ENCODE results near the gene MTA3. TPM values are rescaled to one million over a fixed set of nuclear protein-coding genes. Genes with fewer than 3 reads are reported as not detected.

The MTA3 gene
- total and polyA plus RNA-seq, 2 donors (not counting 3 experiments of a cell fraction or from before 2014, with no cell fraction given) = 36.3 to 53.3 TPM

GRCh38 chr2:42775186-42775585 is 206.8 kb downstream of the MTA3 start:
- no peaks in the 10 kb centered on the region for H3K36me3 ChIP-seq (ENCODE audit: control insufficient read depth in 2 of 2, extremely low read depth in 1 of 2, insufficient read depth in 2 of 2, low read length in 2 of 2)
- H2AFZ ChIP-seq (ENCODE audit: low read depth, low read length) = no peak overlapping the region
- H3K79me2 ChIP-seq (ENCODE audit: control insufficient read depth, insufficient read depth, low read length) = no peaks in the 10 kb centered on the region
- H3K4me1 ChIP-seq (ENCODE audit: control insufficient read depth, extremely low read depth, insufficient read depth, low read length) = no peaks in the 10 kb centered on the region
- ChIA-PET POLR2A (no interaction called here), CTCF (no interaction called here)
- no peak overlapping the region for H3K4me3 ChIP-seq (replicated peaks in 1 of 3; ENCODE audit: insufficient read depth in 1 of 3, low read depth in 1 of 3, low read length in 3 of 3)
- TF ChIP-seq POLR2A (IDR thresholded peaks at IDR 0.05; ENCODE audit: low read depth, low read length) (no peak), FOS (IDR thresholded peaks at IDR 0.05; ENCODE audit: borderline replicate concordance, insufficient read depth, low read length) (no peak), EZH2 (IDR thresholded peaks at IDR 0.05; ENCODE audit: borderline replicate concordance, low read depth, low read length, severe bottlenecking) (no peak), MYC (IDR thresholded peaks at IDR 0.05; ENCODE audit: low read depth, low read length) (no peak)
- dilution Hi-C loops (cut with MboI; ENCODE audit: extremely low pct_ligation_motif_present, low sequenced_read_pairs) = no loop called here
- no peaks in the 10 kb centered on the region for H4K20me1 ChIP-seq (replicated peaks; ENCODE audit: control insufficient read depth, extremely low read depth, insufficient read depth, low read length)
- no TSS peak for BruUV-seq (replicated peaks)
- H3K9me3 ChIP-seq (replicated peaks; ENCODE audit: control insufficient read depth, insufficient read depth, low read length) = no peaks in the 10 kb centered on the region
- no peak overlapping the region for H3K4me2 ChIP-seq (ENCODE audit: insufficient read depth, low read length)
- no peaks in the 10 kb centered on the region for H3K27me3 ChIP-seq (ENCODE audit: control insufficient read depth in 2 of 2, insufficient read depth in 2 of 2, low read length in 2 of 2)
- no peak for DNase-seq (ENCODE audit: low read depth, low spot score)
- H3K9ac ChIP-seq (replicated peaks; ENCODE audit: extremely low read depth, insufficient read depth, low read length) = no peak overlapping the region
- no peaks in the 10 kb centered on the region for H3K9me1 ChIP-seq (replicated peaks; ENCODE audit: control insufficient read depth, extremely low read depth, insufficient read depth, low read length)
- FAIRE-seq = no peak
- no peak overlapping the region for H3K27ac ChIP-seq (ENCODE audit: insufficient read depth, low read depth, low read length)
- intact Hi-C loops (cut with micrococcal nuclease) = no loop called here

GRCh38 chr2:42775810-42776209 is 207.4 kb downstream of the MTA3 start:
- Histone ChIP-seq H3K36me3 (ENCODE audit: control insufficient read depth in 2 of 2, extremely low read depth in 1 of 2, insufficient read depth in 2 of 2, low read length in 2 of 2) (no peaks in the 10 kb centered on the region), H2AFZ (ENCODE audit: low read depth, low read length) (no peak overlapping the region), H3K9ac (replicated peaks; ENCODE audit: extremely low read depth, insufficient read depth, low read length) (no peak overlapping the region), H4K20me1 (replicated peaks; ENCODE audit: control insufficient read depth, extremely low read depth, insufficient read depth, low read length) (no peaks in the 10 kb centered on the region), H3K4me3 (replicated peaks in 1 of 3; ENCODE audit: insufficient read depth in 1 of 3, low read depth in 1 of 3, low read length in 3 of 3) (no peak overlapping the region), H3K9me1 (replicated peaks; ENCODE audit: control insufficient read depth, extremely low read depth, insufficient read depth, low read length) (no peaks in the 10 kb centered on the region), H3K79me2 (ENCODE audit: control insufficient read depth, insufficient read depth, low read length) (no peaks in the 10 kb centered on the region), H3K9me3 (replicated peaks; ENCODE audit: control insufficient read depth, insufficient read depth, low read length) (no peaks in the 10 kb centered on the region), H3K4me2 (ENCODE audit: insufficient read depth, low read length) (no peak overlapping the region), H3K4me1 (ENCODE audit: control insufficient read depth, extremely low read depth, insufficient read depth, low read length) (no peaks in the 10 kb centered on the region), H3K27ac (ENCODE audit: insufficient read depth, low read depth, low read length) (no peak overlapping the region), H3K27me3 (ENCODE audit: control insufficient read depth in 2 of 2, insufficient read depth in 2 of 2, low read length in 2 of 2) (no peaks in the 10 kb centered on the region)
- no TSS peak for BruUV-seq (replicated peaks)
- intact Hi-C loops (cut with micrococcal nuclease) (no loop called here), dilution Hi-C loops (cut with MboI; ENCODE audit: extremely low pct_ligation_motif_present, low sequenced_read_pairs) (no loop called here)
- ChIA-PET POLR2A (interaction anchor here (0.7 kb wide), 1 partner anchor 36 kb away, joined by 13 read pairs; no protein-coding TSS in a partner anchor), CTCF (no interaction called here)
- TF ChIP-seq POLR2AphosphoS5 (IDR thresholded peaks at IDR 0.05; ENCODE audit: insufficient read depth, low read depth, low read length) (no peak), CTCF (IDR thresholded peaks at IDR 0.05; ENCODE audit: extremely low read depth in 1 of 2, insufficient read depth in 1 of 2, low read depth in 1 of 2, low read length in 2 of 2) (no peak), MYC (IDR thresholded peaks at IDR 0.05; ENCODE audit: low read depth, low read length) (no peak), JUN (IDR thresholded peaks at IDR 0.05; ENCODE audit: borderline replicate concordance, insufficient read depth, insufficient read length, low read depth) (no peak), GATA2 (IDR thresholded peaks at IDR 0.05; ENCODE audit: insufficient read depth, insufficient read length, low read depth, low read length) (no peak), POLR2A (IDR thresholded peaks at IDR 0.05; ENCODE audit: low read depth, low read length) (no peak), EZH2 (IDR thresholded peaks at IDR 0.05; ENCODE audit: borderline replicate concordance, low read depth, low read length, severe bottlenecking) (no peak), FOS (IDR thresholded peaks at IDR 0.05; ENCODE audit: borderline replicate concordance, insufficient read depth, low read length) (no peak)
- TF ChIP-seq, protein P1, sequence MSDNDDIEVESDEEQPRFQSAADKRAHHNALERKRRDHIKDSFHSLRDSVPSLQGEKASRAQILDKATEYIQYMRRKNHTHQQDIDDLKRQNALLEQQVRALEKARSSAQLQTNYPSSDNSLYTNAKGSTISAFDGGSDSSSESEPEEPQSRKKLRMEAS (IDR thresholded peaks at IDR 0.05; ENCODE audit: insufficient read depth, insufficient read length) = no peak
- FAIRE-seq (no peak), DNase-seq (ENCODE audit: low read depth, low spot score) (no peak)

All from endothelial cell of umbilical vein (primary cell).